GM12878 (cell line): ENCODE measurements around the gene HDAC7. TPM values are rescaled to one million over a fixed set of nuclear protein-coding genes. Genes with fewer than 3 reads are reported as not detected.

Experiments used
- HDGF ChIP-seq: fragments of 450-650 bp; IDR thresholded peaks from 2 replicates; pipeline ENCODE4 v1.6.1; 2016; ENCODE audit warnings: antibody characterized with exemption
- MXI1 ChIP-seq: fragments of 150-350 bp; IDR thresholded peaks from 2 replicates; pipeline ENCODE4 v1.6.1; 2011; ENCODE audit warnings: low read depth, mild to moderate bottlenecking, inconsistent platforms, low read length, improper control_type of control experiment
- POLR2A ChIP-seq: IDR thresholded peaks from 2 replicates; pipeline ENCODE4 v1.6.1; 2011; ENCODE audit warnings: low read depth, mild to moderate bottlenecking, low read length
- PRDM15 ChIP-seq: fragments of 450-650 bp; formaldehyde crosslinking; IDR thresholded peaks from 2 replicates; pipeline ENCODE4 v1.4.0; 2020; ENCODE audit warnings: mild to moderate bottlenecking, moderate library complexity
- SMAD1 ChIP-seq: fragments of 450-650 bp; IDR thresholded peaks from 2 replicates; pipeline ENCODE4 v1.6.1; 2018; ENCODE audit warnings: mild to moderate bottlenecking, low read depth; ENCODE audit not compliant: partially characterized antibody
- SP1 ChIP-seq: IDR thresholded peaks from one replicate; pipeline ENCODE4 v1.6.1; 2011; ENCODE audit warnings: low read depth, low read length
- SREBF1 ChIP-seq: IDR thresholded peaks from 2 replicates; pipeline ENCODE4 v1.6.1; 2012; ENCODE audit warnings: mild to moderate bottlenecking, low read length
- TBL1XR1 ChIP-seq: IDR thresholded peaks from 2 replicates; pipeline ENCODE4 v1.6.1; 2012; ENCODE audit warnings: low read depth, low read length, improper control_type of control experiment
- polyA plus RNA-seq, 11 experiments: library from polyadenylated mRNA; depleted of rRNA in 4 of 11; unstranded in 6 of 11; stranded (reverse) in 5 of 11; fragments of >200 nt; fragmentation: Nextera tagmentation in 4 of 11; fragmentation: Illumina TruSeq in 1 of 11; extraction: Ambion mirVana in 4 of 11; extraction: Trizol in 1 of 11; gene quantifications; 1 replicate in 1 of 11; 2 replicates in 10 of 11; pipeline versions ENCODE4 v1.2.1 to v1.2.3, GENCODE V29; 2011 to 2016; ENCODE audit warnings: inconsistent platforms in 2 of 11, missing spikeins in 2 of 11, low read depth in 1 of 11
- total RNA-seq, 4 experiments: library from RNA; depleted of rRNA in 3 of 4; stranded (reverse); fragments of >200 nt in 3 of 4; fragmentation: Illumina TruSeq in 1 of 4; extraction: Trizol in 1 of 4; gene quantifications; 2 replicates each; pipeline versions ENCODE4 v1.2.1 to v1.2.3, GENCODE V29; 2013 to 2021

The HDAC7 gene
- total and polyA plus RNA-seq, 10 of the 15 experiments (the other 5 are each of a cell fraction or from before 2014, with no cell fraction given) = 0.47 to 18.3 (median 5.4) TPM

GRCh38 chr12:47737936-47738594, 81.6 kb downstream of the HDAC7 start (continued):
- TF ChIP-seq POLR2A (no peak), MXI1 (no peak), TBL1XR1 (no peak), SREBF1 (no peak), SMAD1 (no peak), SP1 (no peak), PRDM15 (no peak), HDGF (no peak)
